K562 (cell line): ENCODE data around the gene GOLGA6D. TPM values are rescaled to one million over a fixed set of nuclear protein-coding genes. Genes with fewer than 3 reads are reported as not detected.

Experiments used
- BRD9 ChIP-seq: fragments of 450-650 bp; IDR thresholded peaks from 2 replicates; pipeline ENCODE4 v1.6.1; 2018; ENCODE audit warnings: low read depth; ENCODE audit not compliant: partially characterized antibody
- ELF4 ChIP-seq: fragments of 450-650 bp; formaldehyde crosslinking; IDR thresholded peaks from 2 replicates; pipeline ENCODE4 v1.4.0; 2022; ENCODE audit warnings: missing genetic modification characterization
- LARP7 ChIP-seq: fragments of 450-650 bp; IDR thresholded peaks from 2 replicates; pipeline ENCODE4 v1.6.1; 2016
- NFXL1 ChIP-seq: fragments of 450-650 bp; formaldehyde crosslinking; IDR thresholded peaks from 2 replicates; pipeline ENCODE4 v1.4.0; 2021; ENCODE audit warnings: mild to moderate bottlenecking
- ZKSCAN8 ChIP-seq: fragments of 200-800 bp; sonication (Bioruptor generic); IDR thresholded peaks from 2 replicates; pipeline ENCODE4 v1.6.1; 2016; ENCODE audit warnings: missing genetic modification characterization, missing compliant biosample characterization
- ZNF583 ChIP-seq: fragments of 250-450 bp; sonication (Bioruptor Pico); IDR thresholded peaks from 2 replicates; pipeline ENCODE4 v1.4.0; 2020
- polyA plus RNA-seq, 8 experiments: library from polyadenylated mRNA; depleted of rRNA in 4 of 8; stranded (reverse) in 5 of 8; unstranded in 3 of 8; fragments of >200 nt; fragmentation: Nextera tagmentation in 2 of 8; fragmentation: Illumina TruSeq in 1 of 8; extraction: Ambion mirVana in 2 of 8; extraction: Trizol in 1 of 8; gene quantifications; 2 replicates each; pipeline versions ENCODE4 v1.2.1 to v1.2.3, GENCODE V29; 2011 to 2014; ENCODE audit warnings: inconsistent platforms in 1 of 8, missing spikeins in 1 of 8
- total RNA-seq, 7 experiments: library from RNA; depleted of rRNA in 6 of 7; stranded (reverse); fragments of >200 nt in 6 of 7; fragmentation: Illumina TruSeq in 2 of 7; extraction: Trizol in 2 of 7; gene quantifications; 2 replicates each; pipeline versions ENCODE4 v1.2.1 to v1.2.3, GENCODE V29; 2011 to 2021; ENCODE audit warnings: low replicate concordance in 1 of 7
- TF ChIP-seq, protein P1 (sequence below): IDR thresholded peaks from 2 replicates; pipeline ENCODE4 v1.6.1; 2012; ENCODE audit warnings: low read depth, low read length, improper control_type of control experiment, borderline replicate concordance
- TF ChIP-seq, protein P2 (sequence below), 2 experiments: fragments of 150-350 bp in 1 of 2; IDR thresholded peaks; 2 replicates each; pipeline ENCODE4 v1.6.1; 2012 to 2016; ENCODE audit warnings: low read depth in 2 of 2, low read length in 2 of 2, mild to moderate bottlenecking in 1 of 2, moderate library complexity in 1 of 2

GOLGA6D gene
- total and polyA plus RNA-seq, 9 of the 15 experiments (the other 6 are each of a cell fraction or from before 2014, with no cell fraction given): not detected

DNA sequence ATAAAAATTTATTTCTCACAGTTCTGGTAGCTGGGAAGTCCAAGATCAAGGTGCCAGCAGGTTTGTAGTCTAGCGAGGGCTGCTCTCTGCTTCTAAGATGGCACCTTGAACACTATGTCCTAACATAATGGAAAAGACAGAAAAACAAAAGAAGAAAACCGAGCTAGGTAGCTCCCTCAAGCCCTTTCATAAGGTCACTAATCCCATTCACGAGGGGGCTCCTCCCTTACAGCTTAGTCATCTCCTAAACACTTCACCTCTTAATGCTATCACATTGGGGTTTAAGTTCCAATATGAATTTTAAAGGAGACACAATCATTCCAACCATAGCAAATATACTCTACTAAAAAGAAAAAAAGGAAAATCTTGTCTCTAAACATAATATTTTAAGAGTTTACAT, 23.6 kb downstream of the GOLGA6D start (continued):
- TF ChIP-seq, protein P1, sequence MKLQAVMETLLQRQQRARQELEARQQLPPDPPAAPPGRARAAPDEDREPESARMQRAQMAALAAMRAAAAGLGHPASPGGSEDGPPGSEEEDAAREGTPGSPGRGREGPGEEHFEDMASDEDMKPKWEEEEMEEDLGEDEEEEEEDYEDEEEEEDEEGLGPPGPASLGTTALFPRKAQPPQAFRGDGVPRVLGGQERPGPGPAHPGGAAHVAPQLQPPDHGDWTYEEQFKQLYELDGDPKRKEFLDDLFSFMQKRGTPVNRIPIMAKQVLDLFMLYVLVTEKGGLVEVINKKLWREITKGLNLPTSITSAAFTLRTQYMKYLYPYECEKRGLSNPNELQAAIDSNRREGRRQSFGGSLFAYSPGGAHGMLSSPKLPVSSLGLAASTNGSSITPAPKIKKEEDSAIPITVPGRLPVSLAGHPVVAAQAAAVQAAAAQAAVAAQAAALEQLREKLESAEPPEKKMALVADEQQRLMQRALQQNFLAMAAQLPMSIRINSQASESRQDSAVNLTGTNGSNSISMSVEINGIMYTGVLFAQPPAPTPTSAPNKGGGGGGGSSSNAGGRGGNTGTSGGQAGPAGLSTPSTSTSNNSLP: no peak
- TF ChIP-seq LARP7 (no peak), ZKSCAN8 (CRISPR knock-in tag) (no peak), BRD9 (no peak), ZNF583 (CRISPR knock-in tag) (no peak), ELF4 (CRISPR knock-in tag) (no peak), NFXL1 (CRISPR knock-in tag) (no peak)
- TF ChIP-seq, protein P2, sequence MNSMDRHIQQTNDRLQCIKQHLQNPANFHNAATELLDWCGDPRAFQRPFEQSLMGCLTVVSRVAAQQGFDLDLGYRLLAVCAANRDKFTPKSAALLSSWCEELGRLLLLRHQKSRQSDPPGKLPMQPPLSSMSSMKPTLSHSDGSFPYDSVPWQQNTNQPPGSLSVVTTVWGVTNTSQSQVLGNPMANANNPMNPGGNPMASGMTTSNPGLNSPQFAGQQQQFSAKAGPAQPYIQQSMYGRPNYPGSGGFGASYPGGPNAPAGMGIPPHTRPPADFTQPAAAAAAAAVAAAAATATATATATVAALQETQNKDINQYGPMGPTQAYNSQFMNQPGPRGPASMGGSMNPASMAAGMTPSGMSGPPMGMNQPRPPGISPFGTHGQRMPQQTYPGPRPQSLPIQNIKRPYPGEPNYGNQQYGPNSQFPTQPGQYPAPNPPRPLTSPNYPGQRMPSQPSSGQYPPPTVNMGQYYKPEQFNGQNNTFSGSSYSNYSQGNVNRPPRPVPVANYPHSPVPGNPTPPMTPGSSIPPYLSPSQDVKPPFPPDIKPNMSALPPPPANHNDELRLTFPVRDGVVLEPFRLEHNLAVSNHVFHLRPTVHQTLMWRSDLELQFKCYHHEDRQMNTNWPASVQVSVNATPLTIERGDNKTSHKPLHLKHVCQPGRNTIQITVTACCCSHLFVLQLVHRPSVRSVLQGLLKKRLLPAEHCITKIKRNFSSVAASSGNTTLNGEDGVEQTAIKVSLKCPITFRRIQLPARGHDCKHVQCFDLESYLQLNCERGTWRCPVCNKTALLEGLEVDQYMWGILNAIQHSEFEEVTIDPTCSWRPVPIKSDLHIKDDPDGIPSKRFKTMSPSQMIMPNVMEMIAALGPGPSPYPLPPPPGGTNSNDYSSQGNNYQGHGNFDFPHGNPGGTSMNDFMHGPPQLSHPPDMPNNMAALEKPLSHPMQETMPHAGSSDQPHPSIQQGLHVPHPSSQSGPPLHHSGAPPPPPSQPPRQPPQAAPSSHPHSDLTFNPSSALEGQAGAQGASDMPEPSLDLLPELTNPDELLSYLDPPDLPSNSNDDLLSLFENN (IDR thresholded peaks at IDR 0.05; ENCODE audit: low read depth in 2 of 2, low read length in 2 of 2): no peak
